Measurements from ENCODE around the gene AP2S1.
A peak's percentile ranks its signal among the peaks of the same experiment; 100 is the strongest.
"Not testable (repeated sequence)": the region's sequence is repeated elsewhere in the genome, so short reads cannot be mapped to it uniquely, and the experiment has no call there.

The AP2S1 gene

DNA sequence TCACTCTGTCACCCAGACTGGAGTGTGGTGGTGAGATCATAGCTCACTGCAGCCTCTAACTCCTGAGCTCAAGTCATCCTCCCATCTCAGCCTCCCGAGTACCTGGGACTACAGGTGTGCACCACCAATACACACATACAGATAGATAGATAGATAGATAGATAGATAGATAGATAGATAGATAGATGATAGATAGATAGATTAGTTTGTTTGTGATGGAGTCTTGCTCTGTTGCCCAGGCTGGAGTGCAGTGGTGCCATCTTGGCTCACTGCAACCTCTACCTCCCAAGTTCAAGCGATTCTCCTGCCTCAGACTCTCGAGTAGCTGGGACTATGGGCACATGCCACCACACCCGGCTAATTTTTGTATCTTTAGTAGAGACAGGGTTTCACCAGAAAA, 46.2 kb downstream of the AP2S1 start:
- not testable (repeated sequence) for DNase-seq (ENCODE audit: low read depth in 3 of 3)

DNA sequence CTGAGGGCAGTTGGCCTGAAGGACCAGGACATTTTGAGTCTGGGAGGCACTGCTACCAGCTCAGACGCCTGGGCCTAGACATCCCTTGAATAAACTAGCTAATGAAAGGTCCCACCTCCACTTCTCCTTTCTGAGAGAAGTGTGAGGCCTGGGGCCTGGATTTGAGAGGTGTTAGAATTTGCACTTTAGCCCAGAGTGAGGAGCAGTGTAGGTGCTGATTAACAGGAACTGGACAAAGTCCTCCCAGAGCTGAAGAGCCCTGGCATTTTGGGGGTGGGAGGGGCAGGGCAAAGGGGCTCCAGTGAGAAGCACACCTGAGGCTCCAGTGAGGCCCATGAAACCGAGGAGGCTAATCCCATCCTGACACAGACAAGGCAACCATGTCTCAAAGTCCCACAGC, 47.1 kb downstream of the AP2S1 start:
- no peak for DNase-seq (ENCODE audit: low read depth in 3 of 3)

DNA sequence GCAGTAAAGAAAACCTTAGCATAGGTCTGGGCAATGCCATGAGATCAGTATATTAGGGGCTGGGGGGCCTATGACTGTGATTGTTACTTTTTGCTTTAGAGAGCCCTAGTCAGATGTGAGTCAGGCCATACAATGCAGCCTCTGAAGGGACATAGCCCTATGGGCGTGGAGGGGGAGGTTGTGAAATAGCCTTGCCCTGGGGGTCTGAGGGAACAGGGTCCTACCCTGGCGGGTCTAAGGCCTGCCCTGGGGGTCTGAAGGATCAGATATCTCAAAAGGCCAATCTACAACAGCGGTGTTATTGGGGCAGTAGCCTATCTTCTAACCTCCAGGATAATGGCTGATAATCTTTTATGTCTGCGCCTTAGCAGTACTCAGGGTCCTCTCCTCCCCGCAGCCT, 48.5 kb downstream of the AP2S1 start:
- no peak for DNase-seq (ENCODE audit: low read depth in 3 of 3)

DNA sequence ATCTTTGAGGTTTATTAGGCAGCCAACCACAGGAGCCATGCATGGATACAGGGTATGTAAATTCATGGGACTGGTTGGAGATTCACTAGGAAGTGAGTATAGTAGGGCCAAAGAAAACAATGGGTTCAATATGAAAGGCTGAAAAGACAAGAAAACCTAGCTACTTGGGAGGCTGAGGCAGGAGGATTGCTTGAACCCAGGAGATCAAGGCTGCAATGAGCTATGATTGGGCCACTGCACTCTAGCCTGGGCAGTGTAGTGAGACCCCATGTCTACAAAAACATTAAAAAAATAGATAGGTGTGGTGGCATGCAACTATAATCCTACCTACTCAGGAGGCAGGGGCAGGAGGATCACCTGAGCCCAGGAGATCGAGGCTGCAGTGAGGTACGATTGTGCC, 51.9 kb downstream of the AP2S1 start:
- DNase-seq (ENCODE audit: low read depth in 3 of 3) = no peak

DNA sequence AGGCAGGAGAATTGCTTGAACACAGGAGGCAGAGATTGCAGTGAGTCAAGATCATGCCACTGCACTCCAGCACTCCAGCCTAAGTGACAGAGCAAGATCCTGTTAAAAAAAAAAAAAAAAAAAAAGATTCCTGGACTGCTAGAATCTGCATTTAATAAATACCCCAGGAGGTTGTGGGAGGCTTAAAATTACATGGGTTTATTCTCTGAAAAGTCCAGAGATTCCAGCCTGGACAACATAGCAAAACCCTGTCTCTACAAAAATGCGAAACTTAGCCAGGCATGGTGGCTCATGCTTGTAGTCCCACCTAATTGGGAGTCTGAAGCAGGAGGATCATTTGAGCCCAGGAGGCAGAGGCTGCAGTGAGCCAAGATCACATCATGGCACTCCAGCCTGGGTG, 52.8 kb downstream of the AP2S1 start:
- no peak for DNase-seq (ENCODE audit: low read depth in 3 of 3)

DNA sequence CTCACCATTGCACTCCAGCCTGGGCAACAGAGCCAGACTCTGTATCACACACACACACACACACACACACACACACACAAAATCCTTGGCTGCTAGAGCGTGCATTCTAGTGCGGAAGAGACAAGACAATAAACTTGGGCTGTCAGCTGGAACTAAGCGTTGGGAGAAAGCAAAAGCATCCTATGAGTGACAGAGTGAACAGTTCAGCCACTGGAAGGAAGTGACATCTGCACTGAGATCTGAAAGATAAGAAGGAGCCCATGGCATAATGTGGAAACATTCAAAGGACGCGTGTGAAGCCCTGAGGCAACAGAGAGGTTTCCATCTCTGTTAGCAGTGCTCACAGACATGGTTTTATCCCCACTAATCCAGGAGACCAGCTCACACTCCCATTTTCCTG, 58.7 kb downstream of the AP2S1 start:
- no peak for DNase-seq (ENCODE audit: low read depth in 3 of 3)

DNA sequence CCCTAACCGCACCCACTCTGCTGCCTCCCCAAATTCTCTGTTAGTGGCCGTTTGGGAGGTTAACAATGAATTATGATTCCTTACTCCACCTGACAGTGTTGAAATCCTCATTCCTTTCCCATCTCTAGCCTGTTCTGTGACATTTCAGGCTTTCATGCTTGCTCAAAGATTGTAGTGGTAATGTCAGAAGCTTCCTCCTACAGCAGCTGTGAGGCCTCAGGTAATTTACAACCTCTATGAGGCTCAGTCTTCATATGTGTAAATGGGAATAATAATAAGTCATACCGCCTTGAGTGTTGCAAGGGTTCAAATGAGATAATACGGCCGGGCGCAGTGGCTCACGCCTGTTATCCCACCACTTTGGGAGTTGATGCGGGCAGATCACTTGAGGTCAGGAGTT, 61.3 kb downstream of the AP2S1 start:
- DNase-seq (ENCODE audit: low read depth in 3 of 3) = no peak

DNA sequence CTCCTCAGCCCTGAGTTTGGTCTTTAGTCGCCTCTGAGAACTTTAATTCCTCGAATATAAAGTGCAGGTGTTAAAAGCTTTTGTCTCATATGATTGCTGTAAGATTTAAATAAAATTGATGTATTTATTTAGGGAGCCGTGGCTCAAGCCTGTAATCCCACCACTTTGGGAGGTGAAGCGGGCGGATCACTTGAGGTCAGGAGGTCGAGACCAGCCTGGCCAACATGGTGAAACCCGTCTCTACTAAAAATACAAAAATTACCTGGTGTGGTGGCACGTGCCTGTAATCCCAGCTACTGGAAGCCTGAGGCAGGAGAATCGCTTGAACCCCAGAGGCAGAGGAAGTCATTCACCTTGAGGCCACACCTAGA, 61.7 kb downstream of the AP2S1 start:
- DNase-seq (ENCODE audit: low read depth in 3 of 3) = no peak

DNA sequence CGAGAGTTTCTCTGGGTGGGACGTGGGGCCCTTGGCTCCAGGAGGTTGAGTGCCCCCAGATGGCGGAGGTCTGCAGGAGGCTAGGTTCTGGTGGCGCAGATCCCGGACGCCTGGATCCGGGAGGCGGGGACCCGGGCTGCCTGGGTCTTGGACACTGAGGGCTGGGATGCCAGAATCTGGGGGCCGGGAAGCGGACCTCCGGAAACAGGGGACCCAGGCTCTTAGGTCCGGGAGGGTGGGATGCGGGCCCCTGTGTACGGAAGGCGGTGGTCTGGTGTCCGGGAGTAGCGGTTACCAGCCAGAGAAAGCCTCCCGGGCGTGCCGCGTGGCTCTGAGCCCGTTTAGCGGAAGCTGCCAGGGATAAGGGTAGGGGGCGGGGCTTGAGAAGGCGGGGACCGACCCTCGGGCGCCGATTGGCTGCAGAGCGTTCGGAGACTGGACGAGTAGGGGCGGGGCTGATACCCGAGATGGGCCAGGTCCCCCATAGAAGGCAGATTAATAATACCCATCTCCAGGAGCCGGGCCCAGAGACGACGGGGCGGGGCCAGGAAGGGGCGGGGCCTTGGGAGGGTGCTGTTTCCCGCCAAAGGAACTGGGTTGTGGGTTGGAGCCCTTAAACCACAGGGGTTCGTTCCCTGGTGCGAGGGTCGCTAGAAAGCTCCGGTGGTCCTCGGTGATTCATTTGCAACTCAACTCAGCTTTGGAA, 62.2 kb downstream of the AP2S1 start, which contains the start of gene SLC1A5:
SLC1A5 (minus strand) TSS at position 333 of the 706 bp plus-strand sequence. CDS start 629 bp downstream, outside the sequence.
- DNase-seq (ENCODE audit: low read depth in 3 of 3) = peak; percentile 98 to 100 (median 98)
